Occipital lobe (tissue), 2 donors: ENCODE data around the gene MIX23. TPM values are rescaled to one million over a fixed set of nuclear protein-coding genes. Genes with fewer than 3 reads are reported as not detected.
"Not testable (repeated sequence)": the region's sequence is repeated elsewhere in the genome, so short reads cannot be mapped to it uniquely, and the experiment has no call there.

ENCODE experiments used
- DNase-seq: peaks from one replicate; lab custom pipeline; 2025; lab: John Stamatoyannopoulos, UW
- total RNA-seq: library from RNA; depleted of rRNA; stranded (reverse); fragments of >200 nt; gene quantifications from one replicate; pipeline ENCODE4 v1.2.3, GENCODE V29; 2014

The MIX23 gene
- total RNA-seq, 1 donor from 2014 or later: 16.5 TPM

DNA sequence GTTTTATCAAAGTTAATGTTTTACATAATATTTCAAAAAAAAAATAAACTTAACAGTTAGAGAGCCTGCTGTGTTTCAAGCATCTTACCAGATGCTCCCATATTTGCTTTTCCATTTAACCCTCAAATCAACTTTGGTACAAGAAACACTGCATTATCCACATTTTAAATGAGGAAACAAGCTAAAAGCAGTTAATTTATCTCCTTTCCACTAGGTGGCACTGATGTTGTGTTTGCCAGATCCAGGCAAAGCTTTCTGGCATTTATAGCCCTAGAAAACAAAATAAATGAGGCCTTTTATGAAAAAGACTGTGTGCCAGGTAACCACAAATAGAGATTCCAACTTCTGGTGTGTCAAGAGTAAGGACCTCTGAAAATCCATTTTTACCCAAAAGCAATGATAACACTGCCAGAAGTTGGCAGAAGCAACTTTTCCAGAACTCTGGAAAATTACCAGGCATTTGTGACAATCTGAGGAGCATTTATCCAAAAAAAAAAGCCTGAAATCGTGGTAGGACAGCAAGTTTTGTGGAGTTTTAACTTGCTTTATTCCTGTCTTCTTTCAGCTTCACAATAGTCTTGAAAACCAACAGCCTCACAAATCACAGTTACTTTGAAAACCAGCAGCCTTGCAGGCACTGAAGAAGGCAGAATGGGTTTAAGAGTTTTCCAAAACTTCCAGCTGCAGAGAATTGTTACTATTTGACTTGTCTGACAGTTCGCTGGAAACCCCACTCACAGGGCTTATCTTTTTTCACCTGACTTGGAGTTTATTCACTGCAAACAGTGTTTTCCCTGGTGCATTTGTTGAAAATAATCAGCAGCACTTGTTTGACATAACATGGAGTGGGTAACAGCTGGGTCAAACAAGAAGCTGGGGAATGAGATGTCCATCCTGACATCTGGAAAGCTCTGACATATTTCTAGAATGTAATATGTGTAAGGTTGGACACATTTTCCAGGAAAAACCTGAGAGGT is 10.1 kb upstream of the MIX23 start:
- no peak for DNase-seq

GRCh38 chr3:122391681-122392446 is 8.8 kb upstream of the MIX23 start:
- DNase-seq: no peak

DNA sequence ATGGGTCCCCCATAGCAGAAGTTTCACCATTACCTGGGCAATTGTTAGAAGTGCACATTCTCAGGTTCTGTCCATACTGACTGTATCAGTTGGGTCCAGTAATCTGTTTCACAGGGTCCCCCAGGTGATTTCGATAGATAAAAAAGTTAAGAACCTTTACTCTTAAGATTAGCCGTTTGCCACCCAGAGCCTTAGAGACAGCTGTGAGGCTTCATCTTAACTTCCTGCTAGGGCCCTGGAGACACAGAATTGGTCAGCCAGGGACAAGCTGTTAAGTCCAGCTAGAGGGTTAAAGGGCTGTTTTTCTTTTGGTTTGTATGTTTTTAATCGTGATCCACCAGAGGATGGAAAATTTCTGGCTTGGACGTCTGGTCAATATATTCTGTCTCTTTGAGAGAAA is 7.6 kb upstream of the MIX23 start:
- no peak for DNase-seq

DNA sequence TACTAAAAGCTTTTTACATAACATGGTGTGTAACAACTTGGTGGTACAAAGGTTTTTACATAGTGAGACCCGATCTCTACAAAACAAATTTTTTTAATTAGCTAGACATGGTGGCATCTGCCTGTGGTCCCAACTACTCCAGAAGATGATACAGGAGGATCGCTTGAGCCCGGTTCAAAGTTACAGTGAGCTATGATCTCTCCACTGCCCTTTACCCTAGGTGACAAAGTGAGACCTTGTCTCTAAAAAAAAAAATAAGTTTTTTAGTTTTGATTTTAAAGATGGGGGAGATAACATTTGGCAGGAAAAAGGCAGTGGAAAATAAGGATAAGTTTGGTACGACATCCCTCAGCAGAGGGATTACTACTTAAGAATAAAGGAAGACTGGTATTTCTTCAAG is 6.9 kb upstream of the MIX23 start:
- DNase-seq: no peak

- no peak for DNase-seq
Measured at GRCh38 chr3:122389197-122389596, 6.2 kb upstream of the MIX23 start.

GRCh38 chr3:122387709-122388108 is 4.7 kb upstream of the MIX23 start:
- DNase-seq: no peak

DNA sequence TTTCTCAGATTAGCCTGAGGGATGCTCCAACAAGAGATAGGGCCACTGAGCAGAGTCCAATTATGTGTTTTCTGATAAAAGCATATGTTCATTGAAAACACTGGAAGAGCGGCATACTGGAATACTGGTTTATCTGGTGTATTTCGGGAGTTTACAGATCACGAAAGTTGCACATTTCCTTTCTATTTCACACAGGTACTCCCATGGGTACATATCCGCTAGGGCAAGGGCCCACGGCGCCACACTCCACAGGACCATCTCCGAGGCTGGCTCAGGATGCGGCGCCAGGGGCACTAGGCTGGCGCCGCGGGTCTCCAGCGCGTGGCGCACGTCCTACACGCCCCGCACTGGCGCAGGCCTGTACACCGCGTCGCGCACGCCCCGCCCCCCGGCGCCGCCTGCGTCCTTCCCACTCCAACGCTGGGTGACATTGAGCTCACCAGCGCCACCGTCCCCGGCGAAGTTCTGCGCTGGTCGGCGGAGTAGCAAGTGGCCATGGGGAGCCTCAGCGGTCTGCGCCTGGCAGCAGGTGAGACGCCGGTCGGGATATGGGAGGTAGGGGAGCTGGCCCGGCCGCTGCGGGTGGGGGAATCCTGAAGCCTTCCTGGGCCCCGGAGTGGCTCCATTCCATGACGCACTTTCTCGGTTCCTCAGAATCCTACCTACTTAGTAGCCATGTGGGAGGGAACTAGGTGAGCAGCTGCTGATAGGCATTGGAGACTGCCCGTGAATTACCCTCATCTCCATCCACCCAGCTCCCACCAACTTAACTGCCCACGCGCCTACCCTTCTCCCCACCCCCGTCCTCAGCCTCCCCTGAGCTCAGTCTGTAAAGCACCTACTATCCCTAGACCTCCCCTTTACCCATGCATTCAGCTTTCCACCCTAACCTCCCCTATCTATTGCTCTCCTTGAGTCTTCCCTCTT is 1.0 kb upstream of the MIX23 start, which contains the start of gene FAM162A:
TSS of gene FAM162A (plus strand) at position 412 of the 927 bp plus-strand sequence. CDS start at position 496, 84 bp downstream.
- peak; percentile 93 for DNase-seq

DNA sequence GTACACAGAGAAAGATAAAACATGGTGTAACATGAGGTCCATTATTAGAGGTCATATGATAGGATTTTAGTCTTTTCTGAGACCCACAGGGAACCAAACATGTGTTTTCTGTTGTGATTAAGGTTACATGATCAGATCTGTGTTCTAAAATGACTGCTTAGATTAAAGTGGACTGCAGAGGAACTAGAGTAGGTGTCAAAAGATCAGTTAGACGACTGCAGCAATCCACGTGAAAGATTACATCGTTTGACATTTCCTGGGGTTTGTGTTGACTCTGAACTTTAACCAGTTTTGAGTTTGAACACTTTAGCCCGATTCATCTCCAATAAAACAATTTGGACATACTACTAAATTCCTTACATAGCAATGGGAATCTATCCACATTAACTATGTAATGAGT is 5.1 kb downstream of the MIX23 start:
- no peak for DNase-seq

DNA sequence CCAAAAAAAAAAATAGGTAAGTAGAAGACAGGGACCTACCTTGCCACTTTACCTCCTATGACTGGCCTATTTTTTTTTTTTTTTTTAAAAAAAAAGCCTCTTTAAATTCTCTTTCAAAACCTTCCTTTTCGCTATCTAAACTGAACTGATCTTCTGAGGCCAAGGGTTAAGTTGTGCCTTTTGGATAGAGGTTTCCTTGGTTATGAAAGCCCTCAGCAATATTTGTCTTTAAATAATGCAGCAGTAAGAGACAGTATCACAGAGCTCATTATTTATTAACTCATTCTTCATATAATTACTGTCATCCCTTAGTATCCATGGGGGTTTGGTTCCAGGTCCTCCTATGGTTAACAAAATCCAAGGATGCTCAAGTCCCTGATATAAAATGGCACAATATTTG is 9.0 kb downstream of the MIX23 start:
- DNase-seq: no peak

GRCh38 chr3:122366379-122366749 is 16.7 kb downstream of the MIX23 start:
- no peak for DNase-seq

DNA sequence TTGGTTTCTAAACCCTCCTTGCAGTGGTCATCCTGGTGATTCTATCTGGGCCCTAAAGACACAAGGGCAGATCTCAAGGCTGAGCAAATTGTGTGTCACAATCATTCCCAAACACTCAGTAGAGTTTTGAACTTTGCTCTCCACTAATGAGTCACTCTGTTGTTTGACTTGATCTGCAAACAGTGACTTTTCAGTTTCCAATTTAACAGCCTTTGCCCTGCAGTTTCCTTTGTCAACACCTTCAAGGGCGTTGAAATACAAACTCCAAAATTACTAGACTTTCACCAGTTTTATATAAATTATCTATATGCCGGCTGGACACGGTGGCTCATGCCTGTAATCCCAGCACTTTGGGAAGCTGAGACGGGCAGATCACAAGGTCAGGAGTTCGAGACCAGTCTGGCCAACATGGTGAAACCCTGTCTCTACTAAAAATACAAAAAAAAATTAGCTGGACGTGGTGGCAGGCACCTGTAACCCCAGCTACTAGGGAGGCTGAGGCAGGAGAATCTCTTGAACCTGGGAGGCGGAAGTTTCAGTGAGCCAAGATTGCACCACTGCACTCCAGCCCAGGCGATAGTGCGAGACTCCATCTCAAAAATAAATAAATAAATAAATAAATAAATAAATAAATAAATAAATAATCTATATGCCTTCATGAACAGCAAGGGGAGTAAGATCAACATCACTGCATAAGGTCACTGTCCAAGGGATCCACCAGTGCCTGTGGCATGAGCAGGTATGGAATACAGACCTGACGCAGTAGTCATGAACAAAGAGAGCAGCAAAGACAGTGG is 17.3 kb downstream of the MIX23 start:
- not testable (repeated sequence) for DNase-seq

DNA sequence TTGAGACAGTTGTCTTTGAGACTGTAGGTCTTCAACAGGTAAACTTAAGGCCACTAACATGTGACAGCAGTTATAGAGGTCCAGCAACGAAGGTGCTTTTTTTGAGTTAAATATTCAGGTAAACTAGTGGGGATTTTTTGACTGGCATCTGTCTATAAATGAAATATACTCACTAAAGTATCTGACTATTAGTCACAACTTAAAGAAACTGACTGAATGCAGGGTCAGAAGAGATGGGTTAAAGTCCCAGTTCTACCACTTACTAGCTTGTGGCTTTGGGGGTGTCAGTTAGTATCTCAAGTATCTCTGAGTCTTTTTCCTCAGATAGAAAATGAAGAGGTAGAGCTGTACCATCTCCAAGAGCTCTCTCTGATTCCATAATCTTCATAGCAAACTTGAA is 18.0 kb downstream of the MIX23 start:
- no peak for DNase-seq

- DNase-seq: no peak
Measured at GRCh38 chr3:122364490-122364889, 18.5 kb downstream of the MIX23 start.

- no peak for DNase-seq
Measured at GRCh38 chr3:122362026-122362425, 21.0 kb downstream of the MIX23 start.

- no peak for DNase-seq
Measured at GRCh38 chr3:122358703-122359032, 24.4 kb downstream of the MIX23 start.

DNA sequence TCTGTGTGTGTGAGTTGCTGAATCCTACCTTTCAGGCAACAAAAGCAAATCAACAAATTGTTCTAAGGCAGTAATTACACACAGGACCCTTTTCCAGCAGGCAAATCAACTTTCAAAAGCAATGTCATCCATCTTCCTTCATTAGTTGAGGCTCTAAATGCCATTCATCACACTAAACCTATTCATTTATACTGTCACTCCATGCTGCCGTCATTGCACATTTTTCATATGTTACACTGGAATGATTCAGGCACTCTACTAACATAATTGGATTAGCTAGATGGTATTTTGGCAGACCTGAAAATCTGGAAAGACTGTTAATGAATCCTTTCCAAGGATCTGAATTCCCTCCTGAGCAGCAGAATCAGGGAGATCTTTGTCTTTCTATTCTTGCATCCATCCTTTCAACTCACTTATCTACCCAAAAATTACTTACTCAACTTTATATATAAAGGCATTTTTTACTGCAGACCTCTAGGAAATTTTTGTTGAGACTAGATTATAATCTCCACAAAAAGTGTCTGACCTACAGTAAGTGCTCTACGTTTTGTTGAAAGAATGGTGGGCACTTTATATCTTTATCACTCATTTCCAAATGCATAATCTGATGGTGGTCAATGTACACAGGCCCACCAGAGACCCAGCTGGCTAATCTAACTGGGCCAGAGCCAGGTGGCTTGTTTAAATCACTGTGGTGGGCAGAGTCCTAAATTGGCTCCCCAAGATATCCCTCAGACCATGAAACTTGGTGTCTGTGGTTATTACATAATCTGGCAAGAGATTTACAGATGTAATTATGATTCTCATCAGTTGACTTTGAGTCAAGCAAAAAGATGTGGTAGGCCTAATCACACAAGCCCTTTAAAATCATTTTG is 25.0 kb downstream of the MIX23 start:
- DNase-seq: no peak

- DNase-seq: no peak
Measured at GRCh38 chr3:122356402-122356801, 26.6 kb downstream of the MIX23 start.

DNA sequence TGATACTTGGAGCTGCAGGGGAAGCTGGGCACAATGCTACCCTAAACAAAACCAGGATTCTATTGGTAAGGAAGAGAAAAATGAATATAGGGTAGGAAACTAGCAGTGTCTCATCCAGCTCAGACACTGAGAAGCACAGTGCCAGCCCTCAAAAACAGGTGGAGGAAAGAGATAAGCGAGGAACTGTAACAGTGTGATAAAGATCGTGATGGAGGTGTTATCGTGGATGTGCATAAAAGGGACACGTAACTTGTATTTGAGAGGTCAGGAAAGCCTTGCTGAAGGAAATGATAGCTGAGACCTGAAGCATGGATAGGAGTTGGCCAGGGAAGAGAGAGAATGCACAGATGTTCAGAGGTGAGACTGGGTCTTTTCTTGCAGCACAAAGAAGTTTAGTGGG is 27.4 kb downstream of the MIX23 start:
- no peak for DNase-seq

DNA sequence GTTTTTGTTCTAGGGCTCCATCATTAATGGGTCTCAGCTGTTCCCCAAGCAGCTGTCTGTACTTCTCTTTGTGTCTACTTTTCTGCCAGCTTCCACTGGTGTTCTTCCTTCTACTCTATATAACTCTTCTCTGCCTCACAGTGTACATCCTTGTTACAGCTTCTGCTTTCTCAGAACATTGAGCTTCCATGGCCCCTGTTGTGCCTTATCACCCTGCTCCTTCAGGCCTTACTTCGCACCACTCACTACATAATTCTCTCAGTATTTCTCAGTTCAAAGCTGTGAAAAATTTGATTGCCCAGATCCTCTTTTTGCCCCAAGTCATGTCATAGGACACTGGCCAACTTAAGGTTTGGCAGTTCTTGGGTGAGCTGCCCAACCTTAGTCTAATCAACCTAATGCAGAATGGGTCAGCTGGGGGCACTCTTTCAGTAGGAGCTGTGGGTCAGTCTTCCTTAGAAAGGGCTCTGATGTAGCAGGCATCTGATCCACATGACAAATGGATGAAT is 29.1 kb downstream of the MIX23 start:
- DNase-seq: no peak
